GM21576 (cell line): Measurements from ENCODE around the gene SHB.
"Not testable (repeated sequence)": the region's sequence is repeated elsewhere in the genome, so short reads cannot be mapped to it uniquely, and the experiment has no call there.

Source experiments
- ATAC-seq: cut with Tn5 transposase; IDR thresholded peaks from one replicate; pipeline ENCODE4 v1.9.1; 2021; ENCODE audit warnings: mild to moderate bottlenecking, moderate library complexity; ENCODE audit not compliant: unreplicated experiment

SHB gene

GRCh38 chr9:38064842-38065368 is 4.1 kb downstream of the SHB start:
- ATAC-seq, result no peak

GRCh38 chr9:38063363-38063707 is 5.7 kb downstream of the SHB start:
- ATAC-seq, result no peak

GRCh38 chr9:38062498-38063362 is 6.3 kb downstream of the SHB start:
- ATAC-seq, result no peak

GRCh38 chr9:38062106-38062497 is 6.9 kb downstream of the SHB start:
- no peak for ATAC-seq

GRCh38 chr9:38061326-38061977 is 7.6 kb downstream of the SHB start:
- peak; percentile 53 for ATAC-seq

GRCh38 chr9:38060681-38061080 is 8.3 kb downstream of the SHB start:
- ATAC-seq, result no peak

- ATAC-seq, result no peak
These were observed 9.6 kb downstream of the SHB start for GRCh38 chr9:38059233-38059936.

GRCh38 chr9:38058452-38059232 is 10.4 kb downstream of the SHB start:
- ATAC-seq, result no peak

DNA sequence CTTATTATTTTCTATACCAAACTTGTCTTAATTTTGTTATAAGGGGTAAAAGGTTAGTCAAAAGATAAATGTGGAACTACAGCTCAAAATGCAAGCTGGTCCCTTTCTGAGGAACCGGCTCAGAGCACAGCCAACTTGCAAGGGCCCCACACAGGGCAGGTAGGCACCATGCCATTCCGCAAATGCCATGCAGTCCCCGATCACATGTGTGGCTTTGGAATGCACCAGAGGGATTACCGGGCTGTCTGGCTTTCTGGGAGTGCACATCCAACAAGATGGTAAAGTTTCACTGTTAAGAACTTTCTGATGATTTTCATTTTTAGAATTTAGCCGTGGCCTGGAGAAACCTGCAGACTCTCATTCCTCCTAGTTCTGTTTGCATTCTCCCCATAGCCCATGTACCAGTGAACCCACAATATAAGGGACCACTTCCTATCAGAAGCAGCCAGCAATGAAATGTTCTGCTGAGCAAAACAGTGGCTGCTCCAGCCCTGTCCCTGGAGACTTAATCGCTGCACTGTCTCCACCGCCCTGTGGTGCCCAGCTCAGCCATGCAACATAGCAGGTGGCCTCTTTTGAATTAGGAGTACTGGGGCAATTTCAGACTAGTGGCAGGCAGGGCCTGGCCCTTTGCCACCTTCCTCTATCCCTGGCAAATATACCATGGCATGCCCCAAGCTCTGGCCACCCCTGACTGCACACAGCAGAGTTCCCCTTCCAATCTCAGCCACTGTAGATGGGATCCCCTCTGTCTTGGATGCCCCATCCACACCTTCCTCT is 11.4 kb downstream of the SHB start:
- no peak for ATAC-seq

GRCh38 chr9:38054653-38055052 is 14.4 kb downstream of the SHB start:
- ATAC-seq, result no peak

DNA sequence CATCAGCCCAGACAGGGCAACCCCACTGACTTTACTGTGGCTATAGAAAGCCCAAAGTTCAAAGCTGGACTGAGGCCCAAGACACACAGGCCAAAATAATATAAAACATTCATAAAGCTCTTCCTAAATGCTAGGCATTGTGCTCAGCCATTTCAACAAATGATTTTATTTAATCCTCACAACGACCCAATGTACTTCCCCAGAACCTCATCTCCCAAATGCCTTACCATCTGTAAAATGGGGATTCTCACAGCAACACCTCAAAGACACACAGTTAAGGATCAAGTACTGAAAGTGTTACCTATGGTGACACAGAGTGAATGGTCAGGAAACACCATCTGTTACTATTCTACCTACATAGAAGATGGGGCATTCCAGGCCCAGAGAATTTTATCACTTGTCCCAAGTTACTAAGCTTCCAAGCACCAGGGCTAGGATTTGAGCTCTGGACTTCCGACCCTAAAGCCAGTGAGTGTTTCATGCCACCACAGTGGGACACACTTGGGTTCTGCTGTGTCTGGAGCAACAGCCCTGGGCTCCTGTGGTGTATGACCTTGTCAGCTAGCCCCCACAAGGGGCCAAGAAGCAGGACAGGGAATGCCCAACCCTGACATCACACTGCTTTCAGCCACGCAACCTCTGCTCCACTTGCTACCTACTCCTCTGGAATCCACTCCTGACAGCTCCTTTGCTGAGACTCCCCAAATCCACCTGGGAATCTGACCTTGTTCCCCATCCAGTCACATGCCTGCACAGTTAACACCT is 15.1 kb downstream of the SHB start:
- no peak for ATAC-seq

- ATAC-seq, result no peak
These were observed 17.1 kb downstream of the SHB start for GRCh38 chr9:38051780-38052546.

DNA sequence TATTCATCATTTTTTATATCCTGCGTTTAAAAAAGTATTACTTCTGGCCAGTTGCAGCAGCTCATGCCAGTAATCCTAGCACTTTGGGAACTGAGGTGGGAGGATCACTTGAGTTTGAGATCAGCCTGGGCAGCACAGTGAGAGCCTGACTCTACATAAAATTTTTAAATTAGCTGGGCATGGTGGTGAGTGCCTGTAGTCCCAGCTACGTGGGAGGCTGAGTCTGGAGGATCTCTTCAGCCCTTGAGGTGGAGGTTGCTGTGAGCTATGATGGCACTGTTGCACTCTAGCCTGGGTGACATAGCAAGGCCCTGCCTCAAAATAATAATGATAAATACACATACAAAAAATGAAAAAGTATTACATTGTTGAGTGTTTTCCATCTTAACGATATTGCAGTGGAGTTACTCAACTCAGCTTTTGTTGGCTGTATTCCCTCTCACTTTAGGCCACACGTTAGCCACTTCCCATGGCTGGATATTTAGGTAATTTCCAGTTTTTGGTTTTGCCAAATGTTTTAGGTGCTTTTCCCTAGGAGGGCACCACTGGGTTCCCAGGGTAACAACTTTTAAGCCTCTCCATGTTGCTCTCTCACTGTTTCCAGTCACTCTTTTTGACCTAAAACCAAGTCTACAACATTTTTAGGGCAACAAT is 20.6 kb downstream of the SHB start:
- no peak for ATAC-seq

- ATAC-seq, result no peak
These were observed 21.5 kb downstream of the SHB start for GRCh38 chr9:38047301-38048251.

DNA sequence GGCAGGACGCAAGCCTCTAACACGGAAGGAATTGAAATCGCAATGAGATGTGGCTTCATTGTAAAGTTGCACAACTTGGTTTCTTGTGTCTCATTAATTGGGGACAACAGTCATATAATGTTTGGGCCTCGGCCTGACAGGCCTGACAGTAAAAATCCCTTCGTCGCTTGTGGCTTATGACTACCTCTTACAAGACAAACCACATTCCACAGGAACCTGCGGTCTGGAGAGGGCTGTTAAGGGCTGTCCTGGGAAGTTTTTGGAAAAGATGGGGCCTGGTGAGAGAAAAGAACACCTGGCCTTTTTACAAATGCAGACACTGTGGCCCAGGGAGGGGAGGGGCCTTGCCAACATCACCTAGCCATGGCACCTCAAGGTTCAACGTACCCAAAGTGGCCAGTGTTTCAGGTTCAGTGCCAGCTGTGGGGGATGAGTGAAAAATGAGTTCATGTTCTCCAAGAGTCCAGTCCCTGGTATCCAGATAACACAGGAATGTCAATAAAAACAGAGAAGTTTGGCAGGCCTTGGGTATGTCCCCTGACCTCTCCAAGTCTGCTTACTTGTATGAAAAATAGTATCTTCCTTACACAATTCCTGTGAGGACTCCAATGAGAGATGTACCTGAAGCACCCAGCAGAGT is 22.2 kb downstream of the SHB start:
- ATAC-seq, result no peak

- ATAC-seq, result not testable (repeated sequence)
These were observed 23.1 kb downstream of the SHB start for GRCh38 chr9:38045939-38046338.
